ENCODE data around the gene MPDU1. TPM values are rescaled to one million over a fixed set of nuclear protein-coding genes. Genes with fewer than 3 reads are reported as not detected.

MPDU1 gene
- total RNA-seq, 1 experiment from 2014 or later = 73.1 TPM

DNA sequence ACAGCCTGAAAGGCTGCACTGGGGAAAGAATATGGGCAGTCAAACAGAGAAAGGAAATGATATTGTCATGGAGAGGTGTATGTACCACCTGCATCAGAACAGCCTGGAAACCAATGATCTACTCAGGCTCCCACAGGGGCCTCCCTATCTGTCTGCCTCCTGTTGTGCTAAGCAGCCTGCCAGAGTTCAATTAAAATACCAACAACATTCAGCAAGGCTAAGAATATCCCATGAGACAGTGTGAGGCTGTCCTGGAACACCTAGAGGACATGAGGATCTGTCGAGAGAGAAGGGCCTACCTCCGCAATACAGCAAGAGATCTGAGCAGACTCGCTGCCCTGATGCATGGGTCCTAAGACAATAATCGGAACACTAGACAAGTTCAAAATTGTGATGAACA, 22.6 kb downstream of the MPDU1 start:
- no peak overlapping the region for H2BK120ac ChIP-seq (ENCODE audit: low read depth, low read length, poor library complexity, severe bottlenecking)
- H2BK12ac ChIP-seq (ENCODE audit: insufficient read length, low read depth, low read length) = no peak overlapping the region
- H3T11ph ChIP-seq (ENCODE audit: low read length) = no peak overlapping the region
- no peak overlapping the region for H2AFZ ChIP-seq (ENCODE audit: low read length)
- no peaks in the 10 kb centered on the region for H3K9me3 ChIP-seq (ENCODE audit: control insufficient read depth, low read depth, low read length)
- H2BK5ac ChIP-seq (ENCODE audit: insufficient read length, low read length) = no peak overlapping the region
- H3K56ac ChIP-seq (ENCODE audit: insufficient read length, low read depth, low read length) = no peak overlapping the region
- no peaks in the 10 kb centered on the region for H3K27me3 ChIP-seq (ENCODE audit: insufficient read depth, low read length)
- H3K79me1 ChIP-seq (ENCODE audit: insufficient read depth, low read depth, low read length, poor library complexity, severe bottlenecking) = no peaks in the 10 kb centered on the region
- no peaks in the 10 kb centered on the region for H3K79me2 ChIP-seq (ENCODE audit: insufficient read depth, low read length)
- H3K9ac ChIP-seq (ENCODE audit: extremely low read depth, insufficient read length, low read length) = no peak overlapping the region
- H3K4me1 ChIP-seq (ENCODE audit: insufficient read depth, low read length) = no peaks in the 10 kb centered on the region
- no peak overlapping the region for H3K4me2 ChIP-seq (ENCODE audit: insufficient read depth, insufficient read length, low read length)
- no peak overlapping the region for H3K23ac ChIP-seq (ENCODE audit: insufficient read length, low read depth, low read length)
- no peak overlapping the region for H3K27ac ChIP-seq (ENCODE audit: insufficient read length, low read depth, low read length)
- TF ChIP-seq CTCF (conservative IDR thresholded peaks at IDR 0.05) = no peak
- WGBS (ENCODE audit: extremely low coverage, insufficient read length, low lambda C conversion rate) = no CpG with 5 or more reads among the region's 4 CpGs
- no peak overlapping the region for H3K14ac ChIP-seq (ENCODE audit: insufficient read depth, low read length)
- no peak overlapping the region for H2BK15ac ChIP-seq (ENCODE audit: low read depth, low read length)
- H3K18ac ChIP-seq (ENCODE audit: insufficient read length, low read depth, low read length) = no peak overlapping the region
- Mint-ChIP-seq H3K27me3 (ENCODE audit: low read depth) (no peaks in the 10 kb centered on the region), H3K27ac (peak overlapping the region in 1 of 3 experiments; percentile 10; a peak in 1 of 7 replicates), H3K4me1 (0 out of 4 replicates have a peak, but pooled peaks cover 0 to 2% of the 10 kb centered on the region in 2 experiments), H3K4me3 (no peak overlapping the region), H3K36me3 (ENCODE audit: insufficient read depth in 1 of 3, low read depth in 3 of 3) (peaks cover 35 to 56% (median 53%) of the 10 kb centered on the region in 3 experiments), H3K9me3 (no peaks in the 10 kb centered on the region)
- no peak overlapping the region for H2BK20ac ChIP-seq (ENCODE audit: low read depth, low read length, poor library complexity, severe bottlenecking)
- no peak overlapping the region for H4K8ac ChIP-seq (replicated peaks; ENCODE audit: insufficient read length, low read depth, low read length)
- H3K4ac ChIP-seq (ENCODE audit: low read depth, low read length) = no peak overlapping the region
- no peak overlapping the region for H4K5ac ChIP-seq (ENCODE audit: insufficient read length, low read depth, low read length)
- no peak for DNase-seq
- H4K91ac ChIP-seq (ENCODE audit: insufficient read length, low read depth, low read length) = no peak overlapping the region
- H4K20me1 ChIP-seq (ENCODE audit: control insufficient read depth, insufficient read depth, insufficient read length) = no peaks in the 10 kb centered on the region
- H2AK5ac ChIP-seq (ENCODE audit: insufficient read length, low read length) = no peak overlapping the region
- H3K23me2 ChIP-seq (ENCODE audit: insufficient read length, low read depth, low read length, poor library complexity, severe bottlenecking) = no peaks in the 10 kb centered on the region
